ENCODE data around the gene TLCD4.

The TLCD4 gene

GRCh38 chr1:95095833-95096217 is 21.3 kb upstream of the TLCD4 start:
- no peak for DNase-seq (ENCODE audit: low spot score)
- Histone ChIP-seq H3K4me3 (no peak overlapping the region), H3K27ac (no peak overlapping the region)
- TF ChIP-seq, protein P1, sequence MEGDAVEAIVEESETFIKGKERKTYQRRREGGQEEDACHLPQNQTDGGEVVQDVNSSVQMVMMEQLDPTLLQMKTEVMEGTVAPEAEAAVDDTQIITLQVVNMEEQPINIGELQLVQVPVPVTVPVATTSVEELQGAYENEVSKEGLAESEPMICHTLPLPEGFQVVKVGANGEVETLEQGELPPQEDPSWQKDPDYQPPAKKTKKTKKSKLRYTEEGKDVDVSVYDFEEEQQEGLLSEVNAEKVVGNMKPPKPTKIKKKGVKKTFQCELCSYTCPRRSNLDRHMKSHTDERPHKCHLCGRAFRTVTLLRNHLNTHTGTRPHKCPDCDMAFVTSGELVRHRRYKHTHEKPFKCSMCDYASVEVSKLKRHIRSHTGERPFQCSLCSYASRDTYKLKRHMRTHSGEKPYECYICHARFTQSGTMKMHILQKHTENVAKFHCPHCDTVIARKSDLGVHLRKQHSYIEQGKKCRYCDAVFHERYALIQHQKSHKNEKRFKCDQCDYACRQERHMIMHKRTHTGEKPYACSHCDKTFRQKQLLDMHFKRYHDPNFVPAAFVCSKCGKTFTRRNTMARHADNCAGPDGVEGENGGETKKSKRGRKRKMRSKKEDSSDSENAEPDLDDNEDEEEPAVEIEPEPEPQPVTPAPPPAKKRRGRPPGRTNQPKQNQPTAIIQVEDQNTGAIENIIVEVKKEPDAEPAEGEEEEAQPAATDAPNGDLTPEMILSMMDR (IDR thresholded peaks at IDR 0.05): no peak

GRCh38 chr1:95096218-95096841 is 20.8 kb upstream of the TLCD4 start:
- DNase-seq (ENCODE audit: low spot score): no peak
- TF ChIP-seq, protein P1 (IDR thresholded peaks at IDR 0.05): no peak
- Histone ChIP-seq H3K27ac (no peak overlapping the region), H3K4me3 (no peak overlapping the region)

DNA sequence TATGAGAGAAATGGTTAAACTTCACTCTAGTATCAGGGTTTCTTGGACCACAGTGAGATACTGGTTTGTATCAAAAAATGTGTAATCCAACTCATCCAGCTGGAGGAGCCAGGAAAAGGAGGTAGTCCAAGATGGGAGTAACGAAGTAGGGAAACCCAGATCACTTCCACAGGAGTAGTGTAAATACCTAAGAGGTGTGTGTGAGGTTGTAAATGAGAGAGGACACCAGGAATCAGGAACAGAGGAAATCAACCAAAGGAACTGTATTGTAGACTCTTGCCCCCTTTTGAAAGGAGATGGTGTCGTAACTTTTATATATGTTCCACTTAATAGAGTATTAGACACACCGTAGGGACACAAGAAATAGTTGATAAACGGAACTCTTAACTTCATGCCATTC is 19.7 kb upstream of the TLCD4 start:
- TF ChIP-seq, protein P1 (IDR thresholded peaks at IDR 0.05): no peak
- DNase-seq (ENCODE audit: low spot score): no peak
- Histone ChIP-seq H3K4me3 (no peak overlapping the region), H3K27ac (no peak overlapping the region)

GRCh38 chr1:95098196-95098595 is 19.0 kb upstream of the TLCD4 start:
- TF ChIP-seq, protein P1 (IDR thresholded peaks at IDR 0.05): no peak
- DNase-seq (ENCODE audit: low spot score): no peak
- no peak overlapping the region for H3K4me3 ChIP-seq
- no peak overlapping the region for H3K27ac ChIP-seq

DNA sequence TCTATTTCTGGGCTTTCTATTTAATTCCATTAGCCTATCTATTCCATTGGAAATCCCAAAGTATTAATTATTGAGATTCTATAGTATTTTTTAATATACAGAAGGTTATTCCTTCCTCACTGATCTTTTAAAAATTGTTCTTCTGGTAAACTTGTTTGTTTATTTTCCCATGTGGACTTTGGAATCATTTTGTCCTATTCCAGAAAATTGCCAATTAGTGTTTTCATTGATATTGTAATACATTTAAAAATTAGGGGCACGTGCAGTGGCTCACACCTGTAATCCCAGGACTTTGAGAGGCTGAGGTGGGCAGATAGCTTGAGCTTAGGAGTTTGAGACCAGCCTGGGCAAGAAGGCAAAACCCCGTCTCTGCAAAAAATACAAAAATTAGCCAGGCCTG is 8.4 kb upstream of the TLCD4 start:
- DNase-seq (ENCODE audit: low spot score): no peak
- TF ChIP-seq, protein P1 (IDR thresholded peaks at IDR 0.05): no peak
- Histone ChIP-seq H3K4me3 (no peak overlapping the region), H3K27ac (no peak overlapping the region)

- TF ChIP-seq, protein P1 (IDR thresholded peaks at IDR 0.05): no peak
- no peak for DNase-seq (ENCODE audit: low spot score)
Observed at GRCh38 chr1:95111014-95111413, 6.1 kb upstream of the TLCD4 start.

DNA sequence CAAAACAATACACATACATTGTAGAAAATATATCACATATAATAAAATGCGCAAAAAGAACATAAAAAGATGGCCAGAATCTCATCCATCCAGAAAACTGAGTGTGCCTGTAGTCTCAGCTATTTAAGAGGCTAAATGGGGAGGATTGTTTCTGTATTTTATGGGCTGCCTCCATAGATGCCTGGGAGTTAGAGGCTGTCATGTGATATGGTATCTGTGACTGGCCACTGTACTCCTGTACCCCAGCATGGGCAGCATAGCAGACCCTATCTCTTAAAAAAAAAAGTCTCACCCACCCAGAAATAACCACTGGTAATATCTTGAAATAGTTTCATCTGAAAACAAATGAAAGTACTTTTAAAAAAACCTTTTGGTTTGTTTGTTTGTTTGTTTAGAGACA is 3.5 kb upstream of the TLCD4 start:
- TF ChIP-seq, protein P1 (IDR thresholded peaks at IDR 0.05): no peak
- no peak overlapping the region for H3K4me3 ChIP-seq
- no peak for DNase-seq (ENCODE audit: low spot score)
- H3K27ac ChIP-seq: no peak overlapping the region

More at GRCh38 chr1:95111014-95111413, 6.1 kb upstream of the TLCD4 start:
- no peak overlapping the region for H3K4me3 ChIP-seq
- H3K27ac ChIP-seq: no peak overlapping the region
